DOHH2 (cell line): Measurements from ENCODE around the gene LRP1-AS.

Experiments used
- EZH2phosphoT487 ChIP-seq: fragments of 200-600 bp; sonication (generic); IDR thresholded peaks from 2 replicates; pipeline ENCODE4 v1.6.1; 2017; ENCODE audit warnings: borderline replicate concordance, mild to moderate bottlenecking, antibody characterized with exemption, low read length, moderate library complexity, mixed read lengths
- TF ChIP-seq, protein P1 (sequence below): fragments of 200-600 bp; sonication (generic); IDR thresholded peaks from one replicate; pipeline ENCODE4 v1.5.1; 2014; ENCODE audit warnings: antibody characterized with exemption, mild to moderate bottlenecking, low read depth, low read length; ENCODE audit not compliant: poor library complexity, severe bottlenecking

DNA sequence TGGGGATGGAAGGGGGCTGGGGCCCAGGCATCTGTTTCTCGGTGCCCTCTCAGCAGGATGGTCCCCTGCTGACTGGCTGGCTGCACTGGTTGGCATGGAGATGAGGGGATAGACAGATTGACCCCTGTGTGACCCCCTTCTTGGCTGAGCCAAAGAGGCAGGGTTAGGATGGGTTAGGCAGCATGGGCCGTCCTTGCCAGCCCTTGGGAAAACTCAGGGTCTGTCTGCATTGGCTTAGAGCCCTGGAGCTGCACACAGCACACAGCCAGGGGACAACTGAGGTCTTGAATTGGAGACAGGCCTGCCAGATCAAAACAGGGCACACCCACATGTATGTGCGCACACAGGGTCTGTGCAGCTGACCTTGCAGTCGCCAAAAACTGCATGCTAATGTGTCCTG lies 11.2 kb upstream of the LRP1-AS start:
- TF ChIP-seq, protein P1, sequence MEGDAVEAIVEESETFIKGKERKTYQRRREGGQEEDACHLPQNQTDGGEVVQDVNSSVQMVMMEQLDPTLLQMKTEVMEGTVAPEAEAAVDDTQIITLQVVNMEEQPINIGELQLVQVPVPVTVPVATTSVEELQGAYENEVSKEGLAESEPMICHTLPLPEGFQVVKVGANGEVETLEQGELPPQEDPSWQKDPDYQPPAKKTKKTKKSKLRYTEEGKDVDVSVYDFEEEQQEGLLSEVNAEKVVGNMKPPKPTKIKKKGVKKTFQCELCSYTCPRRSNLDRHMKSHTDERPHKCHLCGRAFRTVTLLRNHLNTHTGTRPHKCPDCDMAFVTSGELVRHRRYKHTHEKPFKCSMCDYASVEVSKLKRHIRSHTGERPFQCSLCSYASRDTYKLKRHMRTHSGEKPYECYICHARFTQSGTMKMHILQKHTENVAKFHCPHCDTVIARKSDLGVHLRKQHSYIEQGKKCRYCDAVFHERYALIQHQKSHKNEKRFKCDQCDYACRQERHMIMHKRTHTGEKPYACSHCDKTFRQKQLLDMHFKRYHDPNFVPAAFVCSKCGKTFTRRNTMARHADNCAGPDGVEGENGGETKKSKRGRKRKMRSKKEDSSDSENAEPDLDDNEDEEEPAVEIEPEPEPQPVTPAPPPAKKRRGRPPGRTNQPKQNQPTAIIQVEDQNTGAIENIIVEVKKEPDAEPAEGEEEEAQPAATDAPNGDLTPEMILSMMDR: no peak
- TF ChIP-seq EZH2phosphoT487: no peak
